ENCODE measurements around the gene PTPRM. TPM values are rescaled to one million over a fixed set of nuclear protein-coding genes. Genes with fewer than 3 reads are reported as not detected.

Gene PTPRM
- total and polyA plus RNA-seq, 4 donors: 9.2 to 23.0 (median 12.7) TPM

DNA sequence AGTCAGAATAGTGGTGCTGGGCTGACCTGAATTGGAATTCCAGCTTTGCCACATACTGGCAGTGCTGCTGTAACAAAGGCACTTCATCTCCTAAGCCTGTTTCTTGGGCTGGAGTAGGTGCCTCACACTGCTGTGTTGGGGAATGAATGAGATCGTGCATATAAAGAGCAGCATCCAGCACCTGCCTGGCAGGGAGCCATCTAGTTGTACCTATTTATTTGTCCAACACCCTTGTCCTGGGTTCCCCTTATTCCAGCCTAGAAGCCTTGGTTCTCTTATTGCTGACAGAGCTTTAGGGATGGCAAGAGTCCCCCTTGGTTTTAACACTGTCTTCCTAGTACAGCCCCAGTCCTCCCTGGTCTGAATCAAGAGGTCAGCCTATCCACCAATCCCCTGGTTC is 766.8 kb downstream of the PTPRM start:
- Histone ChIP-seq H3K36me3 (ENCODE audit: control insufficient read depth in 4 of 4, insufficient read depth in 3 of 4, low read depth in 1 of 4, low read length in 3 of 4) (no peaks in the 10 kb centered on the region), H3K9ac (ENCODE audit: low read depth in 1 of 2, low read length in 2 of 2) (no peak overlapping the region), H3K27ac (ENCODE audit: low read depth in 1 of 2, low read length in 2 of 2) (no peak overlapping the region), H3K9me3 (ENCODE audit: control insufficient read depth in 4 of 4, low read length in 3 of 4) (no peaks in the 10 kb centered on the region), H3K4me1 (ENCODE audit: control insufficient read depth in 4 of 4, insufficient read depth in 4 of 4, low read length in 3 of 4) (no peaks in the 10 kb centered on the region), H3K4me3 (ENCODE audit: low read depth in 1 of 3, low read length in 3 of 3) (no peak overlapping the region), H3K27me3 (ENCODE audit: control insufficient read depth in 4 of 4, insufficient read depth in 4 of 4, low read length in 3 of 4) (no peaks in the 10 kb centered on the region)
- DNase-seq (ENCODE audit: low spot score): no peak
- TF ChIP-seq, protein P1, sequence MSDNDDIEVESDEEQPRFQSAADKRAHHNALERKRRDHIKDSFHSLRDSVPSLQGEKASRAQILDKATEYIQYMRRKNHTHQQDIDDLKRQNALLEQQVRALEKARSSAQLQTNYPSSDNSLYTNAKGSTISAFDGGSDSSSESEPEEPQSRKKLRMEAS (IDR thresholded peaks at IDR 0.05): no peak
- no peak for TF ChIP-seq TAF1 (conservative IDR thresholded peaks at IDR 0.05)
- TF ChIP-seq RXRA (IDR thresholded peaks at IDR 0.05): no peak
- TF ChIP-seq HNF4A (conservative IDR thresholded peaks at IDR 0.05): no peak
- TF ChIP-seq, protein P2, sequence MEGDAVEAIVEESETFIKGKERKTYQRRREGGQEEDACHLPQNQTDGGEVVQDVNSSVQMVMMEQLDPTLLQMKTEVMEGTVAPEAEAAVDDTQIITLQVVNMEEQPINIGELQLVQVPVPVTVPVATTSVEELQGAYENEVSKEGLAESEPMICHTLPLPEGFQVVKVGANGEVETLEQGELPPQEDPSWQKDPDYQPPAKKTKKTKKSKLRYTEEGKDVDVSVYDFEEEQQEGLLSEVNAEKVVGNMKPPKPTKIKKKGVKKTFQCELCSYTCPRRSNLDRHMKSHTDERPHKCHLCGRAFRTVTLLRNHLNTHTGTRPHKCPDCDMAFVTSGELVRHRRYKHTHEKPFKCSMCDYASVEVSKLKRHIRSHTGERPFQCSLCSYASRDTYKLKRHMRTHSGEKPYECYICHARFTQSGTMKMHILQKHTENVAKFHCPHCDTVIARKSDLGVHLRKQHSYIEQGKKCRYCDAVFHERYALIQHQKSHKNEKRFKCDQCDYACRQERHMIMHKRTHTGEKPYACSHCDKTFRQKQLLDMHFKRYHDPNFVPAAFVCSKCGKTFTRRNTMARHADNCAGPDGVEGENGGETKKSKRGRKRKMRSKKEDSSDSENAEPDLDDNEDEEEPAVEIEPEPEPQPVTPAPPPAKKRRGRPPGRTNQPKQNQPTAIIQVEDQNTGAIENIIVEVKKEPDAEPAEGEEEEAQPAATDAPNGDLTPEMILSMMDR (IDR thresholded peaks at IDR 0.05; ENCODE audit: low read depth, low read length, missing input control): no peak
- TF ChIP-seq HNF4G (IDR thresholded peaks at IDR 0.05): no peak
- 65% methylated on average over 1 of the region's 1 CpG for whole genome bisulfite sequencing

DNA sequence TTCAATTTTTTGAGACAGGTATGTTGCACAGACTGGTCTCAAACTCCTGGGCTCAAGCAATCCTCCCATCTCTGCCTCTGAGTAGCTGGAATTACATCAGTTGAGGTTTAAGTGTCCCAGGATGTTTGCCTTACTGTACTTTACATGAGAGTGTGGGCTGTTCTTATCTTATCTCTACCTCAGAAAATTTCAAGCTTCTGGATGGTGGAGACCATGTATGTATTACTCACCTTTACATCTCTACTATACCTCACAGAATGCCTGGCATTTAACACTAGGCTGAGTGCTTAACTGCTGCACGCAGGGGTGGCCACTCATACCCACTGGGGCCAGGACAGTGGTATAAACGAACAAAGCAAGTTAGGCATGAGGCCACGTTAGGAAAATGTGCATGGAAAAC is 770.1 kb downstream of the PTPRM start:
- no peak overlapping the region for H3K27ac ChIP-seq (ENCODE audit: low read depth in 1 of 2, low read length in 2 of 2)
- peaks cover 6 to 15% (median 12%) of the 10 kb centered on the region in 4 donors for H3K4me1 ChIP-seq (ENCODE audit: control insufficient read depth in 4 of 4, insufficient read depth in 4 of 4, low read length in 3 of 4)
- H3K36me3 ChIP-seq (ENCODE audit: control insufficient read depth in 4 of 4, insufficient read depth in 3 of 4, low read depth in 1 of 4, low read length in 3 of 4): no peaks in the 10 kb centered on the region
- WGBS: 89% methylated on average over 3 of the region's 3 CpGs
- TF ChIP-seq, protein P2 (IDR thresholded peaks at IDR 0.05; ENCODE audit: low read depth, low read length, missing input control): no peak
- TF ChIP-seq HNF4A (conservative IDR thresholded peaks at IDR 0.05) (no peak), SP1 (IDR thresholded peaks at IDR 0.05) (no peak), TAF1 (conservative IDR thresholded peaks at IDR 0.05) (no peak), FOXA1 (IDR thresholded peaks at IDR 0.05) (no peak), HNF4G (IDR thresholded peaks at IDR 0.05) (no peak), RXRA (IDR thresholded peaks at IDR 0.05) (no peak), JUND (IDR thresholded peaks at IDR 0.05) (no peak), EGR1 (IDR thresholded peaks at IDR 0.05; ENCODE audit: low read depth in 2 of 2) (no peak), RAD21 (IDR thresholded peaks at IDR 0.05) (no peak), NR2F2 (IDR thresholded peaks at IDR 0.05) (no peak)
- TF ChIP-seq, protein P3, sequence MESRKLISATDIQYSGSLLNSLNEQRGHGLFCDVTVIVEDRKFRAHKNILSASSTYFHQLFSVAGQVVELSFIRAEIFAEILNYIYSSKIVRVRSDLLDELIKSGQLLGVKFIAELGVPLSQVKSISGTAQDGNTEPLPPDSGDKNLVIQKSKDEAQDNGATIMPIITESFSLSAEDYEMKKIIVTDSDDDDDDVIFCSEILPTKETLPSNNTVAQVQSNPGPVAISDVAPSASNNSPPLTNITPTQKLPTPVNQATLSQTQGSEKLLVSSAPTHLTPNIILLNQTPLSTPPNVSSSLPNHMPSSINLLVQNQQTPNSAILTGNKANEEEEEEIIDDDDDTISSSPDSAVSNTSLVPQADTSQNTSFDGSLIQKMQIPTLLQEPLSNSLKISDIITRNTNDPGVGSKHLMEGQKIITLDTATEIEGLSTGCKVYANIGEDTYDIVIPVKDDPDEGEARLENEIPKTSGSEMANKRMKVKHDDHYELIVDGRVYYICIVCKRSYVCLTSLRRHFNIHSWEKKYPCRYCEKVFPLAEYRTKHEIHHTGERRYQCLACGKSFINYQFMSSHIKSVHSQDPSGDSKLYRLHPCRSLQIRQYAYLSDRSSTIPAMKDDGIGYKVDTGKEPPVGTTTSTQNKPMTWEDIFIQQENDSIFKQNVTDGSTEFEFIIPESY (IDR thresholded peaks at IDR 0.05): no peak
- TF ChIP-seq, protein P4, sequence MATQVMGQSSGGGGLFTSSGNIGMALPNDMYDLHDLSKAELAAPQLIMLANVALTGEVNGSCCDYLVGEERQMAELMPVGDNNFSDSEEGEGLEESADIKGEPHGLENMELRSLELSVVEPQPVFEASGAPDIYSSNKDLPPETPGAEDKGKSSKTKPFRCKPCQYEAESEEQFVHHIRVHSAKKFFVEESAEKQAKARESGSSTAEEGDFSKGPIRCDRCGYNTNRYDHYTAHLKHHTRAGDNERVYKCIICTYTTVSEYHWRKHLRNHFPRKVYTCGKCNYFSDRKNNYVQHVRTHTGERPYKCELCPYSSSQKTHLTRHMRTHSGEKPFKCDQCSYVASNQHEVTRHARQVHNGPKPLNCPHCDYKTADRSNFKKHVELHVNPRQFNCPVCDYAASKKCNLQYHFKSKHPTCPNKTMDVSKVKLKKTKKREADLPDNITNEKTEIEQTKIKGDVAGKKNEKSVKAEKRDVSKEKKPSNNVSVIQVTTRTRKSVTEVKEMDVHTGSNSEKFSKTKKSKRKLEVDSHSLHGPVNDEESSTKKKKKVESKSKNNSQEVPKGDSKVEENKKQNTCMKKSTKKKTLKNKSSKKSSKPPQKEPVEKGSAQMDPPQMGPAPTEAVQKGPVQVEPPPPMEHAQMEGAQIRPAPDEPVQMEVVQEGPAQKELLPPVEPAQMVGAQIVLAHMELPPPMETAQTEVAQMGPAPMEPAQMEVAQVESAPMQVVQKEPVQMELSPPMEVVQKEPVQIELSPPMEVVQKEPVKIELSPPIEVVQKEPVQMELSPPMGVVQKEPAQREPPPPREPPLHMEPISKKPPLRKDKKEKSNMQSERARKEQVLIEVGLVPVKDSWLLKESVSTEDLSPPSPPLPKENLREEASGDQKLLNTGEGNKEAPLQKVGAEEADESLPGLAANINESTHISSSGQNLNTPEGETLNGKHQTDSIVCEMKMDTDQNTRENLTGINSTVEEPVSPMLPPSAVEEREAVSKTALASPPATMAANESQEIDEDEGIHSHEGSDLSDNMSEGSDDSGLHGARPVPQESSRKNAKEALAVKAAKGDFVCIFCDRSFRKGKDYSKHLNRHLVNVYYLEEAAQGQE (IDR thresholded peaks at IDR 0.05): no peak
- TF ChIP-seq, protein P1 (IDR thresholded peaks at IDR 0.05): no peak
- no peak overlapping the region for H3K4me3 ChIP-seq (ENCODE audit: low read depth in 1 of 3, low read length in 3 of 3)
- no peaks in the 10 kb centered on the region for H3K9me3 ChIP-seq (ENCODE audit: control insufficient read depth in 4 of 4, low read length in 3 of 4)
- DNase-seq (ENCODE audit: low spot score): no peak
- H3K9ac ChIP-seq (ENCODE audit: low read depth in 1 of 2, low read length in 2 of 2): no peak overlapping the region
- no peaks in the 10 kb centered on the region for H3K27me3 ChIP-seq (ENCODE audit: control insufficient read depth in 4 of 4, insufficient read depth in 4 of 4, low read length in 3 of 4)
